ENCODE data around the gene ZMYM2. TPM values are rescaled to one million over a fixed set of nuclear protein-coding genes. Genes with fewer than 3 reads are reported as not detected.
A peak's percentile ranks its signal among the peaks of the same experiment; 100 is the strongest.

ZMYM2 gene
- polyA plus RNA-seq, 4 donors, result 90.8 to 125 (median 118) TPM

GRCh38 chr13:20101467-20102316, 143.2 kb downstream of the ZMYM2 start:
- no peak for DNase-seq (ENCODE audit: low read depth in 4 of 4, low spot score in 3 of 4)

- no peak for DNase-seq (ENCODE audit: low read depth in 4 of 4, low spot score in 3 of 4)
Measured at GRCh38 chr13:20102525-20103180, 144.1 kb downstream of the ZMYM2 start.

DNA sequence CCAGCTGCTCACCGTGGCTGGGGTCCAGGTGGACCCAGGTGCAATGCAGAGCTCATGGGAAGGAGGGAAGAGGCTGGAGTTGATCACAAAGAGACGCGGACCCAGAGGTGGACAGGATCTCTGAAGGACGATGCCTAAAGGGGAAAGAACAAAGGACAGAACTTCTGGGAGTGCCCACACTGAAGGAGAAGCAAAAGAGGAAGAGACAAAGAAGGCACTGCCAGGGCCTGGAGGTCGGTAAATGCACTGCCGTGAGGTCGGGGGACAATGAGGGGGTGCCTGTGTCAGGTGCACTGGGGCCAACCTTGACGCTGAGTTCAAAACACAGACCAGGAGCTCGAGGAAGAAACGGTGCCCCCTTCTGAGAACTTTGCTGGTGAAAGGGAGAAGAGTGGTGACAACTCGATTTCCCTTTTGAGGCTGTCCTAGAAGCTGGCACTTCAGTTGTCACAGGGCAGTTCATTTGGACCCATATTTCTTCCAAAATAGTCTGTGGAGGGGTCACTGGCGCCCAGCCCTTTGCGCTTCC, 146.7 kb downstream of the ZMYM2 start:
- no peak for DNase-seq (ENCODE audit: low read depth in 4 of 4, low spot score in 3 of 4)

- no peak for DNase-seq (ENCODE audit: low read depth in 4 of 4, low spot score in 3 of 4)
Measured at GRCh38 chr13:20106742-20107141, 148.2 kb downstream of the ZMYM2 start.

GRCh38 chr13:20109037-20109436, 150.5 kb downstream of the ZMYM2 start:
- DNase-seq (ENCODE audit: low read depth in 4 of 4, low spot score in 3 of 4), result no peak

GRCh38 chr13:20114066-20114610, 155.6 kb downstream of the ZMYM2 start:
- DNase-seq (ENCODE audit: low read depth in 4 of 4, low spot score in 3 of 4), result no peak

- no peak for DNase-seq (ENCODE audit: low read depth in 4 of 4, low spot score in 3 of 4)
Measured at GRCh38 chr13:20116213-20116612, 157.7 kb downstream of the ZMYM2 start.

DNA sequence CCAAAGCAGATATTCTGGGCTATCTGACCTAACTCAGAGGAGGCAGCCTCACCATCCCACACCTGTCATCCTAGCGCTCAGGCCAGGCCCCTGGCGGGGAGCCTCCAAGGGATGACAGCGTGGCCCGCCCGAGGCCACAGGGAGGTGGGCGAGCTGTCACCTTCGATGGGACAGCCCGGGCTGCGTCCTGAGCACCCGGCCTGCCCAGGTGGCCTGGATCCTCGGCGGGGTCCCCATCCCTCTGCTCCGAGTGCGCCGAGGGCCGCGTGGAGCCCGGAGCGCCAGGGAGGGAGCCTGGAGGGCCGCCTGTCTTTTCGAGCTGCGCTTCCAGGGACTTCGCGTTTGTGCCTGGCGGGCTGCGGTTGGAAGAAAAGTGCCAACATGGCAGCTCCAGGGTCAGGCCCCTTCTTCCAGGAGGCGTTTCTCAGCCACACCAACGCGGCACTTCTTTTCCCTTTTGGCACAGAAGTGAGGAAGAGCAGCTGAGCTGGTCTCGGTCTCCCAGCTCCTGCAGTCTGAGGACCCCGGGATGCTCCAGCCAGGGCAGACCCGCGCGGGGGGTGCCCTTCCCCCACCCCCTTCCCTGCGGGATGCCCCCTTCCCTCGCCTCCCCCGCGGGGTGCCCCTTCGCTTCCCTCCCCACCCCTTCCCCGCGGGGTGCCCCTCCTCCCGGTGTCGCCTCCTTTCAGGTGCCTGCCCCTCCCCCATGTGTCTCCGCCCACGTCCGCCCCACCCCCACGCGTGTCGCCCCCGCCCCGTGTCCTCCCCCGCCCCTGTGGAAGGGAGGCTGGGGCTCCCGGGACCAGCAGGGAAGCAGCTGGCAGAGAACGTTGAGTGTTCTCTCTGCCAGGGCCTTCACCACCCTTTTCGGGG, 160.0 kb downstream of the ZMYM2 start:
- DNase-seq (ENCODE audit: low read depth in 4 of 4, low spot score in 3 of 4), result peak in 1 of 4 donors; percentile 33

DNA sequence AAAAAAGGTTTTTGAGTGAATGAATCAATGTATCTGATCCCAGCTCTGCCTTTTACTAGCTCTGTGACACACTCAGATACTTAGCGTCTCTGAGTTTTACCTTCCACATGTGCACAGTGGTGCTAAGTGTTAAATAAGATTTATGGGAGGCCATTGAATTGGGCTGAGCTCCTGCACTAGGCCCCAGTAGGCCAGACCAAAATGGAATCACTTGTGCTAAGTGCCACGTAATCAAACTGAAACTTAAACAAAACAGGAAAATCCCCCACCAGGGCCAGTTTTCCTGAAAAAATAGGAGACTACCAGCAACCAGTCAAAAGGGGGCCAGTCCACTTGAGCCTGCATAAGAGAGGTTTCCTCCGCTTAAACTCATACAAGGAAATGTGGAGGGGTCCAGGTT, 161.4 kb downstream of the ZMYM2 start:
- no peak for DNase-seq (ENCODE audit: low read depth in 4 of 4, low spot score in 3 of 4)

DNA sequence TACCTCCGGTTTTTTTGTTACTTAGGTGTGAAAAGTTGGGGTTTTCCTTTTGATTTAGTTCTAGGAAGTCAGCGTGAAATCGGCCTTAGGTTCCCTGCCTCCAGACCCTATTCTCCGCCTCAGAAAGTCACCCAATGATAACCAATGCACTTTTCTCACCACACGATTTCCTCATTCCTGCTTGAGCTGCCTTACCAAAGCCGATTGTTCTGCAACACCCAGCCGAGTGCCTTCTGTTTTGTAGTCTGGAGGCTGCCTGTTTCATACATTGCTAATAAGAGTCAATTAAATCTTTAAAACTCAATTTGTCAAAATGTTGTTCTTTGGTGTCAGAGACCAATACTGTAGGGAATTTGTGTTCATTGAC, 162.6 kb downstream of the ZMYM2 start:
- no peak for DNase-seq (ENCODE audit: low read depth in 4 of 4, low spot score in 3 of 4)

GRCh38 chr13:20124303-20124702, 165.8 kb downstream of the ZMYM2 start:
- DNase-seq (ENCODE audit: low read depth in 4 of 4, low spot score in 3 of 4), result no peak

- no peak for DNase-seq (ENCODE audit: low read depth in 4 of 4, low spot score in 3 of 4)
Measured at GRCh38 chr13:20125129-20125782, 166.7 kb downstream of the ZMYM2 start.

DNA sequence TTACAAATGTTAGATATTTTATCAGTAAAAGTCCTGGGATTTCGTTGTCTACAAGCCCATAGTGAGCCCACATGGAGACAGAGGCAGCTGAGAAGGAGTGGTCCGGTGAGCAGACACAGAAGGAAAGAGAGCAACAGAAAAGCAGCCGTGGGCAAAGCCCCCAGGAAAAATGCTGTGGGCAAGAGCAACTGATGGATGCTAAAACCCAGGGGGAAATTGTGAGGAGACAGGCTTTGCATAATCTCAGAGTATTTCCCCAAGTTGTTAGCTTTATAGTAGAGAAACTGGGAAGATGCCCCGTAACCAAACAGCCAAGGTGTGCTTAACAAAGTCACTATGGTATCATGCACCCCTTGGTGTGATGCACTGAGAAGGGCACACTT, 167.2 kb downstream of the ZMYM2 start:
- no peak for DNase-seq (ENCODE audit: low read depth in 4 of 4, low spot score in 3 of 4)

DNA sequence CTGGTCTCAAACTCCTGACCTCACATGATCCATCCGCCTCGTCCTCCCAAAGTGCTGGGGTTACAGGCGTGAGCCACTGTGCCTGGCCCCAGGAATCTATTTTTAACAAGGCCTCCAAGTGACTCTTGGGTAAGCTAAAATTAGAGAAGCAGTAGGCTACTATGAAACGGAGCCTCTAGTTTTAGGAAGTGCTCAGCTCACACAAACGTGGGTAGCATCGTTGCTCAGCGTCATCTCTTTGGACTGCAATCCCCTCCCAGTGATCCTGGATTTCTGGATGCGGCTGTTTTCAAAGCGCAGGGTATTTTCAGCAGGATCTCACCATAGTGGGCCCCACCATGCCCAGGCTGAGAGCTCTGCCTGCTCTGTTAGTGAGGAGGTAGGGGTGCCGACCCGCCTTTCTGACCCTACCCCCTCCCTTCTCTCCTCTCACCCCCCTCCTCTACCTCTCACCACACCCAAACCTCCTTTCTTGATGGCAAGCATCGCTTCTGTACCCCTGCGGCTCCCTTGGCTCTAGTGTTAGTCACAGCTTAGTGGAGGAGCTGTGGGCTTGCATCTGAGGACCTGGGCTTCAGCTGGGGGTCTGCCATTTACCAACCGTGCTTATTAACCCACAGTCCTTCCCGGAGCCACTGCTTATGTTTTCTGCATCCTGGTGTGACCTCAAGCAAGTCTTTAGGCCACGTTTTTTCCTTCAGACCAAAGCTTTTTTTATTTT, 168.2 kb downstream of the ZMYM2 start:
- no peak for DNase-seq (ENCODE audit: low read depth in 4 of 4, low spot score in 3 of 4)

GRCh38 chr13:20127262-20127561, 168.7 kb downstream of the ZMYM2 start:
- DNase-seq (ENCODE audit: low read depth in 4 of 4, low spot score in 3 of 4), result no peak

DNA sequence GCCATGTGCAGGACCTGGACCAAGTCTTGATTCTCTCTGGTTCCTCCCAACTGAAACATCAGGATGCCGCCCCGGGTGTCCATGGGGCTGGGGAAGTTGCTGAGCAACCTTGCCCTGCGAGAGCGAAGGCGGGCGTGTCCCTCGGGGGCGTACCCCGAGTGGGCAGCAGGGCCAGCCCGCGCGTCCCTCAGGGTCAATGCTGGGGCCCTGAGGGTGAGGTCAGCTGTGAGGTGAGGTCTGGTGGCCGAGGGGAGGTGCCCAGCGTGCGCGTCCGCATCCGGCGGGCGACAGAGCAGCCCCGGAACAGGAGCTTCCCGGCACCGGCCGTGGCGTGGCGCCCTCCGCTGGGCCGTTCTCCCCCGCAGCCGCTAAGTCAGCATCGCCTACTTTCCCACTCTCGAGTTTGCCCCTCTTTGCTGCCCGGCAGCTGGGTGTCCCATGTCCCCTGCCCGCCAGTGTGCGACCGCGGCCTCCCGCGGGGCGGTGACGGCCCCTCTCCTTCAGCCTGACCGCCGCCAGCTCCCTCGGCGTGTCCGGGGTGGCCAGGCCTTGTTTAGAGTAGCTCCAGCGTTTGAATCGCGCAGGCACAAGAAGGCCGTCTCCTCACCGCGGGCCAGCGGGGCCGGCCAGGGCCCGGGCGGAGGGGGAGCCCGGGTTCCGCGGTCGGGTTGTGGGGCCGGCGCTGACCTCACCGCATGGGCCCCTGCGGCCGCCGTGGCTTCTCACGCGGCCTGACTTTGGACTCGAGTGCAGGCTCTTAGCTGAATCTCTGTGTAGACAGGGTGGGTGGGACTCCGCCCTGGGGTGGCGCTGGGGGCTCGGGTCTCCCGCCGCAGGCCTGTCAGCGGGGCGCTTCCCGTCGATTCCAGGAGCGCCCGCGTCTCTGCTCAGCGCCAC, 169.3 kb downstream of the ZMYM2 start:
- DNase-seq (ENCODE audit: low read depth in 4 of 4, low spot score in 3 of 4), result peak in 1 of 4 donors; percentile 40

DNA sequence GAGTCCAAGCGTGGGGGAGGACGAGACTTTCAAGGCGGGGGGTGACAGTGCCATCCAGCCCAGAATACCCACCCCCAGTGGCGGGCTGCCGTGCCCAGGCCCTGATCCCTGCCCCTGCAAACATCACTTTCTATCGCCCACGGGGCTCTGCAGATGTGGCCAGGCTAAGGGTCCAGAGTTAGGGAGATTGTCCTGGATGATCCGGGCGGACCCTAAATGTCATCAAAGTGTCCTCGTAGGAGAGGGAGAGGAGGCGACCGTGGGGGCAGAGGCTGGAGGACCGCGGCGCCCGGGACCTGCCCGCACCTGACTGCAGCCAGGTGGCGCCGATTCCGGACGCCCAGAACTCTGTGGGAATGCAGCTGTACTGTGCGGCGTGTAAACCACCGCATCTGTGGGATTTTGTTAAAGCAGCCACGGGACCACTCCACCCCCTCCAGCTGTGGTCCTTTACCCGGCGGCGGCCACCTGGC, 170.0 kb downstream of the ZMYM2 start:
- no peak for DNase-seq (ENCODE audit: low read depth in 4 of 4, low spot score in 3 of 4)

GRCh38 chr13:20129076-20129475, 170.5 kb downstream of the ZMYM2 start:
- no peak for DNase-seq (ENCODE audit: low read depth in 4 of 4, low spot score in 3 of 4)

GRCh38 chr13:20130012-20130411, 171.5 kb downstream of the ZMYM2 start:
- no peak for DNase-seq (ENCODE audit: low read depth in 4 of 4, low spot score in 3 of 4)
